NCI-H510A (cell line): ENCODE measurements around the gene PEX11A.
A peak's percentile ranks its signal among the peaks of the same experiment; 100 is the strongest.
"Not testable (repeated sequence)": the region's sequence is repeated elsewhere in the genome, so short reads cannot be mapped to it uniquely, and the experiment has no call there.

Experiments
- DNase-seq: peaks from one replicate; lab custom pipeline; 2025; lab: John Stamatoyannopoulos, UW

Gene PEX11A

GRCh38 chr15:89690276-89691218 lies at the start of gene PEX11A, which contains the start of gene WDR93:
TSS of gene PEX11A (minus strand) at chr15:89690754. CDS start at chr15:89690632, 122 bp downstream.
TSS of gene WDR93 (plus strand) at chr15:89690811. CDS start at chr15:89701747, 10,936 bp downstream.
- DNase-seq = peak; percentile 62

DNA sequence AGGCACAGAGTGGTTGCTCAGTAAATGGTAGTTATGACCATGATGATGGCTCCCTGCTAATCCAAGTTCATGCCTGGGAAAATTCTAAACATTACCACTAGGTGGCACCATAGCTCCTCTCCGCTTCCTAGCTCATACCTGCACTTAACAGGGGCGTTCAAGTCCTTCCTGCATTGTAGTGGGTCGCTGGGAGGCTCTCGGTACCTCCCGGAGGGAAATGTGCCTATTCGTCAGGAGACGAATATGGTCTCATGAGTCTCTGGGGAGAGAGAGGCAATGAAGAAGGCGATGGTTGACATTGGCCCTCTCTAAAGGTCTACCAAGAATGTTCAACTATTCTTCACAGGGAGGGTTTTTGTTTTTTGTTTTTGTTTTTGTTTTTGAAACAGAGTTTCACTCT lies 49.6 kb upstream of the PEX11A start:
- DNase-seq = peak; percentile 26

DNA sequence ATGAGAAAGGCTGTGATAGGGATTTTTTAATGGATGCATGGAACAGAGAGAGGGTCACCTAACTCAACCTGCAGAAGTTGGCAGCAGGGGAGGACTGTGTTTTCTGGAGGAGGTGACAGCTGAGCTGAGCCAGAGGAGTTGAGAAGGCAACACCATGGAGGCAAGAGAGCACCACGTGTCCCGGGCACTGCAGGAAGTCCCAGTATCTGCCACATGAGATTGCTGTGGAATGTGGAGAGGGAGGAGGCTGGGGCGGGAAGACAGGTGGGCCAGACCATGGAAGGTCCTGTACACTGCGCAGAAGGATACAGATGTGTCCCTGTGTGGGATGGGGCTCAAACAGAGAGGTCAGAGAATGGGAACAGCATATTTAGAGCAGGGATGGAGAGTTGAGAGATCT lies 45.2 kb upstream of the PEX11A start:
- no peak for DNase-seq

DNA sequence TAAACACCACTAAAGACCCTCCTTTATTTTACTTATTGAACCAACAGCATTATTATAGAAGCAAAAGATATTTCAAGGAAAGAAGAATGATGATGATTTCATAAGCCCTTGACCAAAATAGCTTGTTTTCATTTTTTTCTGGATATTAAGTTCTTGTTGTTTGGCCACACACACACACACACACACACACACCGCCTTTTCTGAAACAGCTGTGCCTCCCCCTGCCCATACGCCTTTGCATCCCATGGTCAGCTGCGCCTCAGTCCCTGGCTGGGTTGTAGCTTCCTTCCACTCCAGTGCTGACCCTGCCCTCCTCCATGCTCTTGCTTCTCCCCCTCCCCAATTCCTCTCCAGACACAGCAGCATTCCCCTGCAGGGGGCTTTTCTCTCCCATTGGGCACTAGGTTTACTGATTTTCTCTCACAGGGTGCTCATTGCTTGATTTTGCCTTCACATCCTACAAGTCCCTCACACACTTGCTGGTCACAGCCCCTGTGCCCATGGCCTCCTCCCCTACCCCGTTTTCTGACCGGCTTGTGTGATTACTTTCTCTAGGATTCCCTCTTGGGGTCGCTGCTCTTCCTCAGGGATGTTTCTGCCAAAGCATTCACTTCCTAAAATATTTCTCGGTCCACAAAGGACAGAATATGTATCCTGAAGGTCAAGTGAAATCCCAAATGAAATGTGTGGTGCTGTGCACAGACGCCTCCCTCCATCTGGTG lies 42.1 kb upstream of the PEX11A start:
- DNase-seq = no peak

DNA sequence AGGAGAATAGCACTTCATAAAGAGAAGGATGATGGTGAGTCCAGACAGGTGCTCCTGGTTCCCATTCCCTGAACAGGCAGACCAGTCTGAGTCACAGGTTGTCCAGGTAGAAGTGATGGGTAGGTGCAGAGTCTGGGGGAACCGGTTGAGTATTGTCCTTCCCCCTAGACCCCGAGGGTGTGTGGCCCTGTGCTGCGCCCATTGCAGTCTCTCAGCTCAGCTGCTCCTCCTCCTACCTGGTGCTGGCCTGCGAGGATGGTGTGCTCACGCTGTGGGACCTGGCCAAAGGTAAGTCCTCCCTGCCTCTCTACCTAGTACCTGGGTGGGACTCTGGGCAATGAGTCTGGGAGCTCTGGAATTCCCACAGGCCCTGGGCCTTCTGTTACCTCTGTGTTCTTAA lies 40.7 kb upstream of the PEX11A start:
- DNase-seq = no peak

DNA sequence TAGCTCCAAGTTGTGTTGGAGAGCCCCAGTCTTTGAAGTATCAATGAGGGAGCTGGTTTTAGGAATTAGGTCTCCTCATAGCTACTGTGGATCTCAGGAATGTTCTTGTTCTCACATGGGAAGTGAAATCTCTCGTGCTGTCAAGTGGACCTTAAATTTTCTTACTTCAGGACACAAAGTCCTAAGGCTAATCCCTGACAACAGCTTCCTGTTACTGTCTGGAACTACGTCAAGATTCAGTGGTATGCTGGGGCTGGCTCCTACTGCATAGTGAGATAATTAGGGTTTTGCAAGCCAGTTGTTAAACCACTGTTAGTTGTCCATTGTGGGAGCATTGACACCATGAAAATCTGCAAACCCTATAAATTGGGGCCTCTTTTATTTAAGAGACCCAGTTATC lies 37.7 kb upstream of the PEX11A start:
- DNase-seq = no peak

- DNase-seq = no peak
Measured at GRCh38 chr15:89725064-89725463, 34.5 kb upstream of the PEX11A start.

GRCh38 chr15:89724621-89725020 lies 34.1 kb upstream of the PEX11A start:
- DNase-seq = no peak

DNA sequence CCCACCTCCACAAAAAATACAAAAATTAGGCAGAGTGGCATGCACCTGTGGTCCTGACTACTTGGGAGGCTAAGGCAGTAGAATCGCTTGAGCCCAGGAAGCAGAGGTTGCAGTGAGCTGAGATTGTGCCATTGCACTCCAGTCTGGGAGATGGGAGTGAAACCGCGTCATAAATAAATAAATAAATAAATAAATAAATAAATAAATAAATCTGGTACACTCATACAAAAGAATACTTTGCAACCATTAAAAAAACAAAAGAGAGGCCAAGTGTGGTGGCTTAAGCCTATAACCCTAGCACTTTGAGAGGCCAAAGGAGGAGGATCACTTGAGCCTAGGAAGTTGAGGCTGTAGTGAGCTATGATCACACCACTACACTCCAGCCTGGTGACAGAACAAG lies 32.5 kb upstream of the PEX11A start:
- no peak for DNase-seq

DNA sequence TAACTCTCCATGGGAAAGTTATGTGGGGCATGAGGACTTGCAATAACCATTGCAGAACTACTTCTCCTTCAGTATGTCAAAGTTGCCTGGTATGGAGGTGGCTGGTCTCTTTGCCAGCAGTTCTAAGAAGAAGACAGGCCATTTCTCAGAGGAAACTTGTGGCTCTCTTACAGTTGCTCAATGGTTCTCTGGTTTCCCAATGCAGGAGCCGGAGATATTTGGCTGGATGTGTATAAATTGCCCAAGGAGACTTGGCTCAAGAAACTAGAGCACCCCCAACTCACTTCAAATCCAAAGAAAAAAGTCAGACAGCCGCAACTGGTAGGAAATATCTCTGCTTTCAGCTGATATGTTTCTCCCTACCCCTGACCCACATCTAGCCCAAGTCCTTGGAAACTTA lies 24.2 kb upstream of the PEX11A start:
- DNase-seq = no peak

- no peak for DNase-seq
Measured at GRCh38 chr15:89707577-89707976, 17.0 kb upstream of the PEX11A start.

DNA sequence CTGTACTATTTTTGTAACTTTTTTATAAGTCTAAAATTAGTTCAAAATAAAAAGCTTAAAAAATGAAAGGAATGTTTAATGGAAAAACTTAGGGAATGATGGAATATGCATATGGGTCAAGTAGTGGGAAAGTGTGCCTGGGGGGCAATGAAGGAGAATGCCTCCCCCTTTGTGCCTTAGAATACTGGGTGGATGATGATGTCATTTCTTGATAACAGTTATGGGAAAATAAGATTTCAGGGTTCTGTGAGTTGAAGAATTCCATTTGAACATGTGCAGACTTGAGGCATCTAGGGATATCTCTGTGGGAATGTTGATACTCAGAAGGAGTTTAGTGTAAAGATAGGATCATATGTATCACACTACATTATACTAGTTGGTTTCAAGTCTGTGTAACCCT lies 13.9 kb upstream of the PEX11A start:
- DNase-seq = no peak

DNA sequence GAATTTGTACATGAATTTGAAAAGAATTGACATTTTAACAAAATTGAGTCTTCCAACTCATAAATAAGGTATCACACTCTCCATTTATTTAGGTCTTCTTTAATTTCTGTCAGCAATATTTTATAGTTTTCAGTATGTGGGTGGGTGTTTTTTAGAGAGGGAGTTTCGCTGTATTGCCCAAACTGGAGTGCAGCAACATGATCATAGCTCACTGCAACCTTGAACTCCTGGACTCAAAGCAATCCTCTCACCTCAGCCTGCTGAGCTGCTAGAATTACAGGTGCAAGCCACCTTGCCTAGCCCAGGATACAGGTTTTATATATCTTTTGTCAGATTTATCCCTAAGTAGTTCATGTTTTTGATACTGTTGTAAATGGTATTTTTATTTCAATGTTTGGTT lies 4.6 kb upstream of the PEX11A start:
- DNase-seq = no peak

DNA sequence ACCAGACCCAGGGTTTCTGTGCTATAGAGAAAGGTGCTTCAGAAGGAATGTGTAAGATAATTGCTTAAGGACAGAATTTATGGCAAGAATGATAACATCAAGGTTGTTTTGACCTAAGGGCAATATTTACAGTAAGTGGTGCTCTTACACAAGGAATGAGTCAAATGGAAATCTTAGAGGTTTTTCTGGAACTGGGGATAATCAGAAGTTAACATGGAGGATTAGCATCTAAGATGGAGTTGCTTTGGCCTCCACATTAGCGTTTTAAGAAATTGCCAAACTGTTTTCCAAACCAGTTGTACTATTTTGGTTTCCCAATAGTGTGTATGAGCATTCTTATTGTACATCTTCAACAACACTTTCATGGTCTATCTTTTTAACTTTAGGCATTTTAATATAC lies 3.1 kb upstream of the PEX11A start:
- DNase-seq = no peak

GRCh38 chr15:89693091-89693490 lies 2.5 kb upstream of the PEX11A start:
- DNase-seq = no peak

DNA sequence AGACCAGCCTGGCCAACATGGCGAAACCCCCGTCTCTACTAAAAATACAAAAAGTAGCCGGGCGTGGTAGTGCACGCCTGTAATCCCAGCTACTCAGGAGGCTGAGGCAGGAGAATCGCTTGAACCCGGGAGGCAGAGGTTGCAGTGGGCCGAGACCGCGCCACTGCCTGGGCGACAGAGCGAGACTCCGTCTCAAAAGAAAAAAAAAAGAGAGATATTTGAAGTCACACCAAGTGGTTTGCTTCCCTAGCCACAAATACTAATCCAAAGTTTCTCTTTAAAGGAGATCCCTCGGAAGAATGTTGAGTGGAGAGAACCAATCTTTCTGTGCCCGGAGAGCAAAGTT lies 651 bp downstream of the PEX11A start:
- not testable (repeated sequence) for DNase-seq

DNA sequence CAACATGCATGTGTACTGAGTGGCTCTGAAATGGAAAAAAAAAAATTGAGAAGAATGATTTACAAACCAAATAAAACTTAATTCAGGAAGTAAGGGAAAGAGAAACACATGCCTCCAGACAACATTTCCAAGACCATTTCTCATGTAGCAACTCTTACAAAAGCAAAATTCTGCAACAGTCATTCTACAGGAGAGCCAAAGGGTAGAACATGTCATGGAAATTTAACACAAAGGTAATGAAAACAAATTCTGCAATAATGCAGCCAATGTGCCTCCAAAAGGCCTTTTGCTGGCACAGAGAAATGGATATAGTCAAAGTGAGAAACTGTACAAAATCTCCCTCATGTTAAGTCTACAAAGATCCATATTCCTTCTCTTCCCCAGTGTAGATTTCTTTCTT lies 4.0 kb downstream of the PEX11A start:
- no peak for DNase-seq

DNA sequence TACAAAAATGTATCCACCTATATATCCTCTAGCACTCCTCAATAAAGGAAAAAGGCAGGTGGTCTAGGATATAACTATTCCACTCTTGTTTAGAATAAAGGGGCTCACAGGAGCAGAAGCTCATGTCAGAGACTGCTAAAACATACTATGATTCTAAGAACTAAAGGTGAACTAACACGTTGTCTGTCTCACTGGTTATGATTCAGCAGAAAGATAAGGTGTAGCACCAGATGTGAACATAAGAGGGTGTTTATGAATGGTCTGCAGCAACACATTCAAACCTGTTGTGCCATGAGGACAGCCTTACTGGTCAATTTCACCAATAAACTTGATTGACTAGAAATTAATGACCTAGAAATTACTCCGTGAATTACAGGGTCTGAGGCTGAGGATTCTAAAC lies 4.6 kb downstream of the PEX11A start:
- no peak for DNase-seq

GRCh38 chr15:89681146-89681545 lies 9.4 kb downstream of the PEX11A start:
- no peak for DNase-seq

GRCh38 chr15:89680282-89680873 lies 10.2 kb downstream of the PEX11A start:
- DNase-seq = no peak

- no peak for DNase-seq
Measured at GRCh38 chr15:89679212-89679611, 11.3 kb downstream of the PEX11A start, which contains the start of gene PLIN1. TSS of gene PLIN1 (minus strand) at chr15:89679367. CDS start at chr15:89677489, 1,878 bp downstream.

DNA sequence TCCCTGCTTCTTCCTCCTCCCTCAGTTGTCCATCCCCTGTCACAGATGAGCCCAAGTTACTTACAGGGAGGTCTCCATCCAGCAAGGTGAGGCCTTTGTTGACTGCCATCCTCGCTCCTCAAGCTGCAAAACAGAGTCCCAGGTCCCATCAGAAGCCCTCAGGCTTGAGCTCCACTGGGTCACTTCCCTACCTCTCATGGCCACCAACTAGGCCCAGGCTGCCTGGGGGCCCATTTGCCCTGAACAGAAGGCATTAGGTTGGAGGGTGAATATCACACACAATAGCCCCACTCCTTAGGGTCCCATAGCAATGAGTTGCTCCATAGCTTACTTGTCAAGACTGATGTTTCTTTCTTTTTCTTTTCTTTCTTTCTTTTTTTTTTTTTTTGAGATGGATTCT lies 13.2 kb downstream of the PEX11A start:
- no peak for DNase-seq

GRCh38 chr15:89675606-89676005 lies 14.9 kb downstream of the PEX11A start:
- no peak for DNase-seq
